Measurements from ENCODE around the gene FBXW9. TPM values are rescaled to one million over a fixed set of nuclear protein-coding genes. Genes with fewer than 3 reads are reported as not detected.
A peak's percentile ranks its signal among the peaks of the same experiment; 100 is the strongest.

The FBXW9 gene
- total and polyA plus RNA-seq, 8 donors = 0.29 to 10.9 (median 4.0) TPM

GRCh38 chr19:12665281-12665573 is 31.2 kb downstream of the FBXW9 start:
- Histone ChIP-seq H3K4me1 (peaks cover 26 to 52% (median 46%) of the 10 kb centered on the region in 4 donors), H3K27me3 (no peaks in the 10 kb centered on the region), H3K27ac (peak overlapping the region in 2 of 5 donors; percentile 83 to 87), H3K4me3 (peak overlapping the region in 2 of 4 donors; percentile 74 to 84), H3K36me3 (peaks cover 30 to 58% (median 52%) of the 10 kb centered on the region in 4 donors), H3K9me3 (no peaks in the 10 kb centered on the region)
- peak; percentile 47 to 64 for DNase-seq
- WGBS, 5 donors = 72 to 90% (median 82%) methylated on average over 10 of the region's 10 CpGs
- TF ChIP-seq CTCF (IDR thresholded peaks at IDR 0.05) (no peak), POLR2AphosphoS5 (IDR thresholded peaks at IDR 0.05) (no peak), EP300 (IDR thresholded peaks at IDR 0.05) (no peak), POLR2A (IDR thresholded peaks at IDR 0.05) (no peak)
- intact Hi-C loops (cut with DNase I; ENCODE audit: low total_unique reads) = no loop called here

GRCh38 chr19:12664406-12665280 is 31.8 kb downstream of the FBXW9 start:
- peaks cover 23 to 46% (median 42%) of the 10 kb centered on the region in 4 donors for H3K4me1 ChIP-seq
- H3K27me3 ChIP-seq = no peaks in the 10 kb centered on the region
- intact Hi-C loops (cut with DNase I; ENCODE audit: low total_unique reads) = no loop called here
- H3K36me3 ChIP-seq = peaks cover 34 to 64% (median 58%) of the 10 kb centered on the region in 4 donors
- WGBS, 5 donors = 83 to 89% (median 84%) methylated on average over 25 to 29 of the region's 29 CpGs
- no peaks in the 10 kb centered on the region for H3K9me3 ChIP-seq
- peak overlapping the region in 1 of 5 donors; percentile 83 for H3K27ac ChIP-seq
- no peak for TF ChIP-seq CTCF (IDR thresholded peaks at IDR 0.05)
- no peak for TF ChIP-seq POLR2AphosphoS5 (IDR thresholded peaks at IDR 0.05)
- no peak for TF ChIP-seq POLR2A (IDR thresholded peaks at IDR 0.05)
- no peak for TF ChIP-seq EP300 (IDR thresholded peaks at IDR 0.05)
- H3K4me3 ChIP-seq = peak overlapping the region in 1 of 4 donors; percentile 74
- DNase-seq = no peak

DNA sequence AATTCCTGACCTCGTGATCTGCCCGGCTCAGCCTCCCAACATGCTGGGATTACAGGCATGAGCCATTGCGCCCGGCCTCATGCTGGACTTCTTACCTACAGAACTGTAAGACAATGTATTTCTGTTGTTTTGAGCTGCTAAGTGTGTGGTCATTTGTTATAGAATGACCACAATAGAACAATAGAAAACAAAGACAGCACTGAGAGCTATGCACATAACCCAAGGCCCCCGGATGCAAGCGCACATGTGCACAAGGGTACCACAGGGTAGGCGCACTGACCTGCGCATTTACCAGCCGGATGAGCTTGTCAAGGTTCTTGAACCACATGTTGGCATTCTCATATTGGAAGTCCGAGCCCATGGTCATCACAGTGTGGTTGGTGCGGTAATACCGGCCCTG is 35.5 kb downstream of the FBXW9 start:
- 93 to 98% (median 97%) methylated on average over 12 of the region's 12 CpGs for WGBS, 5 donors
- Histone ChIP-seq H3K36me3 (peaks cover 47 to 93% (median 91%) of the 10 kb centered on the region in 4 donors), H3K9me3 (no peaks in the 10 kb centered on the region), H3K27ac (no peak overlapping the region), H3K4me3 (no peak overlapping the region), H3K27me3 (no peaks in the 10 kb centered on the region), H3K4me1 (peaks cover 4 to 18% (median 16%) of the 10 kb centered on the region in 4 donors)
- no peak for TF ChIP-seq POLR2A (IDR thresholded peaks at IDR 0.05)
- TF ChIP-seq POLR2AphosphoS5 (IDR thresholded peaks at IDR 0.05) = no peak
- TF ChIP-seq EP300 (IDR thresholded peaks at IDR 0.05) = no peak
- TF ChIP-seq CTCF (IDR thresholded peaks at IDR 0.05) = no peak
- intact Hi-C loops (cut with DNase I; ENCODE audit: low total_unique reads) = no loop called here
- DNase-seq = no peak

GRCh38 chr19:12657966-12658365 is 38.5 kb downstream of the FBXW9 start:
- 95 to 98% (median 96%) methylated on average over 19 to 22 of the region's 22 CpGs for WGBS, 5 donors
- Histone ChIP-seq H3K27me3 (no peaks in the 10 kb centered on the region), H3K27ac (no peak overlapping the region), H3K4me1 (no peaks in the 10 kb centered on the region), H3K4me3 (no peak overlapping the region), H3K36me3 (peaks cover 46 to 96% (median 93%) of the 10 kb centered on the region in 4 donors), H3K9me3 (no peaks in the 10 kb centered on the region)
- TF ChIP-seq CTCF (IDR thresholded peaks at IDR 0.05) (no peak), POLR2AphosphoS5 (IDR thresholded peaks at IDR 0.05) (no peak), POLR2A (IDR thresholded peaks at IDR 0.05) (no peak)
- intact Hi-C loops (cut with DNase I; ENCODE audit: low total_unique reads) = no loop called here
- no peak for DNase-seq

Measured in stomach (tissue), 9 donors.